Left ventricle myocardium inferior (tissue), 1 donor: ENCODE measurements around the gene MXD3. TPM values are rescaled to one million over a fixed set of nuclear protein-coding genes. Genes with fewer than 3 reads are reported as not detected.
"Not testable (repeated sequence)": the region's sequence is repeated elsewhere in the genome, so short reads cannot be mapped to it uniquely, and the experiment has no call there.

Experiments
- DNase-seq: peaks from one replicate; pipeline ENCODE4 v3.0.0-alpha.2; 2020
- H3K27ac ChIP-seq: fragments of 200-600 bp; replicated peaks from 2 replicates; pipeline ENCODE4 v1.8.0; 2021
- H3K27me3 ChIP-seq: fragments of 200-600 bp; 2 replicates; pipeline ENCODE4 v1.8.0; 2021; ENCODE audit warnings: low read depth
- H3K36me3 ChIP-seq: fragments of 200-600 bp; 2 replicates; pipeline ENCODE4 v1.8.0; 2021
- H3K4me1 ChIP-seq: fragments of 200-600 bp; 2 replicates; pipeline ENCODE4 v1.8.0; 2021
- H3K4me3 ChIP-seq: fragments of 200-600 bp; 2 replicates; pipeline ENCODE4 v1.8.0; 2021; ENCODE audit warnings: mild to moderate bottlenecking, moderate library complexity
- H3K9me3 ChIP-seq: fragments of 200-600 bp; replicated peaks from 2 replicates; pipeline ENCODE4 v1.8.0; 2021
- intact Hi-C: fragments of 100-400 bp; cut with micrococcal nuclease; formaldehyde crosslinking; loops from one replicate; pipeline ENCODE4 v1.11.0; 2022
- total RNA-seq: library from RNA; stranded (reverse); fragmentation: NEBNext Ultra II Directional; extraction: Animal tissue kit (Norgen Biotek cat#: 25700); gene quantifications from one replicate; pipeline ENCODE4 v1.2.1, GENCODE V29; 2021
- TF ChIP-seq, protein P1 (sequence below): fragments of 200-600 bp; IDR thresholded peaks from 2 replicates; pipeline ENCODE4 v1.8.0; 2021; ENCODE audit warnings: antibody characterized with exemption, mild to moderate bottlenecking, borderline replicate concordance
- donor health status: DM: no; HTN: yes; CAD: no; lungs with severe emphysema.

MXD3 gene
- total RNA-seq, 1 donor from 2014 or later: 2.3 TPM

DNA sequence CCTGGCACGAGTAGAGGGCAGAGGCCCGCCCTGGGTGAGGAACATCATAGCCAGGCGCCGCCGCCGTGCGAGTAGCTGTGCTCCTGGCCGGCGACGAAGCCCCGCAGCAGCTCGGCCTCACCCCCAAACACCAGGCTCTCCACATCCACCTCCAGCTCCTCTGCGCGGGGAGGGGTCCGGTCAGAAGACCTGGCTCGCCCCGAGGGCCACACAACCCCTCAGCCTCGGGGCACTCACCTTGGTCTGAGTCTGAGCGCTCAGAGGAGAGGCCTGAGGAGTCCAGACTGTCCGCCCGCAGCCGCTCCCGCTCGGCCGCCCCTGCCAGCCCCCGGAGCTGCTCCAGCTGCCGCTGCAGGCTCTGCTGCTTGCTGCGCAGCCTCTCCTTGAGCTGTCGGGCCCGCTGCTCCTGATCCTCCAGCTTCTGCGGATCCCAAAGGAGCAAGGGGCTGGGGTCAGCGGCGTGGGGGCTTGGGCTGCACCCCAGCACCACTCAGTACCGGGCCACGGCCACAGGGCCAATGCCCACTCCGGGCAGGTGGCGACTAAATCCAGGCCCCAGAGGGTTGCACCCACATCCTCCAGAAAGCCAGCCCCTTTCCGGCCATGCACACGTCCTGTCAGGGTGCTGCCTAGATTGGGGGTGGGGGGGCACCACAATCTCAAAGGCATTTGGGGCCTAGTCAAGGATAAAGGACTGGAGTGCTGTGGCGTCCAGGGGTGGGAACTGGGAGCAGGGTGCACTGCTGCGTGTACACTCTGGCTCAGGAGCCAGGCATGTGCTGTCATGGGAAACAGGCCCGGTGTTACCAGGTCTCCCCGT, 3.9 kb downstream of the MXD3 start:
- Histone ChIP-seq H3K27me3 (no peaks in the 10 kb centered on the region), H3K4me3 (no peak overlapping the region), H3K9me3 (no peaks in the 10 kb centered on the region), H3K4me1 (peaks cover 70% of the 10 kb centered on the region), H3K27ac (no peak overlapping the region), H3K36me3 (peaks cover 25% of the 10 kb centered on the region)
- intact Hi-C loops: no loop called here
- TF ChIP-seq, protein P1, sequence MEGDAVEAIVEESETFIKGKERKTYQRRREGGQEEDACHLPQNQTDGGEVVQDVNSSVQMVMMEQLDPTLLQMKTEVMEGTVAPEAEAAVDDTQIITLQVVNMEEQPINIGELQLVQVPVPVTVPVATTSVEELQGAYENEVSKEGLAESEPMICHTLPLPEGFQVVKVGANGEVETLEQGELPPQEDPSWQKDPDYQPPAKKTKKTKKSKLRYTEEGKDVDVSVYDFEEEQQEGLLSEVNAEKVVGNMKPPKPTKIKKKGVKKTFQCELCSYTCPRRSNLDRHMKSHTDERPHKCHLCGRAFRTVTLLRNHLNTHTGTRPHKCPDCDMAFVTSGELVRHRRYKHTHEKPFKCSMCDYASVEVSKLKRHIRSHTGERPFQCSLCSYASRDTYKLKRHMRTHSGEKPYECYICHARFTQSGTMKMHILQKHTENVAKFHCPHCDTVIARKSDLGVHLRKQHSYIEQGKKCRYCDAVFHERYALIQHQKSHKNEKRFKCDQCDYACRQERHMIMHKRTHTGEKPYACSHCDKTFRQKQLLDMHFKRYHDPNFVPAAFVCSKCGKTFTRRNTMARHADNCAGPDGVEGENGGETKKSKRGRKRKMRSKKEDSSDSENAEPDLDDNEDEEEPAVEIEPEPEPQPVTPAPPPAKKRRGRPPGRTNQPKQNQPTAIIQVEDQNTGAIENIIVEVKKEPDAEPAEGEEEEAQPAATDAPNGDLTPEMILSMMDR: no peak
- DNase-seq: no peak

DNA sequence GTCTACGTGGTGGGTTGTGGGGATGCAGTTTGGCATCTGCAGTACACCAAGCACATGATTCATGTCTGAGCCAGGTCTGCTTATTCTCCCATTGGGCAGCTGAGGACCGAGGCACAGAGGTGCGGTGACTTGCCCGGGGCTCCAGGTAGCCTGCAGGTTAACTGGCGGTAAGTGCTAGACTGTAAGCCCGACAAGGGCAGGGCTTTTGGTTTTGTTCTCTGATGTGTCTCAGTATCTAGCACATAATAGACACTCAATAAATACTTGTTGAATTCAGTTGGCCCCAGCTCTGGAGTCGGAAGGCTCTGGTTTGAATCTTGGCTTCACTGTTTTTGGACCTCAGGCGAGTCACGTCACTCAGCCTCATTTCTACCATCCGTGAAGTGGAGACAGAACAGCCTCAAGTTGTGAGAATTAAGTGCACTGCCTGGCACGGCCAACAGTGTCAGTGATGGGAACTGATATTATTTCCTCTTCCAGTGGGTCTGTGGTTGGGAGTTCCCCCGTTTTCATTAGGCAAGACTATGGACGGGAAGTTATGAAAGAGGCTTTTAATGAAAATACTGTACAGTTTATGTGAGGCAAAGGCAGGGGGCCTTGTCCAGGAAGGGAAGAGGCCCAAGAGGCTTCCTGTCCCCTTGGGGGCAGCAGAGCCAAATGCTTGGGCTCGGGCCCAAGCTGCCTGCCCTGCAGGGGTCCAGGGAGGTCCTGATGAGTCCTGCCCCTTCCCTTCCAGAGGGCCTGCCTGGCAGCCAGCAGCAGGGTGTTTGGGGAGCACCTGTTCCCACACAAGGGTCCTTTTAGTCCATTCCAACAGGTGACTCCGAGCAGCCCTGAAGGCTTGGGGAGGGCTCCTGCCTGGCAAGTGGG, 4.8 kb downstream of the MXD3 start:
- no peak overlapping the region for H3K27ac ChIP-seq

DNA sequence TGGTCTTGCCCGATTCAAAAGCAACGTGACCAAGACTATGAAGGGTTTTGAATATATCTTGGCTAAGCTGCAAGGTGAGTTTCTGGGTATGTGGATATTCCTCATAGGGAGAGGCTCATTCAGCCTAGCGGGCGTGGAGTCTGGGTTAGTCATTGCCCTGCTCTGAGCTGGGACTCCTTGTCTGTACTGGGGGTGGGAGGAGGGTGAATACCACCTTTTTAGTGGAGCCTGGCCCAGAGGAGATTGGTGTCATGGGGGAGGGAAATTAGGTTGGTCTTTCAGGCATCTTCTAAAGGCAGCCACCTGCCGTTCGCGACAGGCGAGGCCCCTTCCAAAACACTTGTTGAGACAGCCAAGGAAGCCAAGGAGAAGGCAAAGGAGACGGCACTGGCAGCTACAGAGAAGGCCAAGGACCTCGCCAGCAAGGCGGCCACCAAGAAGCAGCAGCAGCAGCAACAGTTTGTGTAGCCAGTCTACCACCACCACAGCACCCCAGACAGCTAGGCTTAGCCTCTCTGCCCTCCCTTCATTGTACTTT, 5.5 kb downstream of the MXD3 start:
- H3K36me3 ChIP-seq: peaks cover 29% of the 10 kb centered on the region
- DNase-seq, H3K27ac ChIP-seq, H3K27me3 ChIP-seq, H3K9me3 ChIP-seq, H3K4me3 ChIP-seq, intact Hi-C loops: not testable (repeated sequence)
- peaks cover 71% of the 10 kb centered on the region for H3K4me1 ChIP-seq

More for the DNA sequence above, 4.8 kb downstream of the MXD3 start:
- Histone ChIP-seq H3K4me3 (no peak overlapping the region), H3K4me1 (peaks cover 71% of the 10 kb centered on the region), H3K36me3 (peaks cover 25% of the 10 kb centered on the region), H3K27me3 (no peaks in the 10 kb centered on the region), H3K9me3 (no peaks in the 10 kb centered on the region)
- DNase-seq: no peak
- intact Hi-C loops: no loop called here
- TF ChIP-seq, protein P1: no peak

DNA sequence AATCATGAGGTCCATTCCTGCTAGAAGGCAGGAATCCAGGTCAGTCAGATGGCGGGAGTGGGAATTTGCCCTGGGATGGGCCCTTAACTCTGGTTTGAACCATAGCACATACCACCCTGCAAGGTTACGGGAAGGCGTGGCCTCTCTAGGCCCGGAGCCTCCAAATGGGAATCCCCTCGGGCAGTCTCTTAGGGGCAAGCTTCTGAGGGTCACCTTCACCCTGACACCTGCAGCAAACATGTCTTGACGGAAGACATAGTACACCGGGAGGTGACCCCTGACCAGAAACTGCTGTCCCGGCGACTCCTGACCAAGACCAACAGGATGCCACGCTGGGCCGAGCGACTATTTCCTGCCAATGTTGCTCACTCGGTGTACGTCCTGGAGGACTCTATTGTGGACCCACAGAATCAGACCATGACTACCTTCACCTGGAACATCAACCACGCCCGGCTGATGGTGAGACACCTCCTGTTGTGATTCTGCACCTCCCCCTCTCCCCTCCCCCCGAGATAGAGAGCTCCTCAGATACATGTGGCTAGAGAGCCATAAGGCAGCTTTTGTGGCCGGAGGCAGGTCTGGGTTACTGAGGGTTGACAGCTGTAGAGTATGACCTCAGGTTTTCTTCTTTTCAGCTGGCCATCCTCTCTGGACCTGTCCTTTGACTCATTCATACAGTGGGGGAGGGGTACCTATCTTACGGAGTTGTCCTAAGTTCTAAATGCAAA, 7.1 kb downstream of the MXD3 start:
- TF ChIP-seq, protein P1: no peak
- Histone ChIP-seq H3K27me3 (no peaks in the 10 kb centered on the region), H3K36me3 (peaks cover 29% of the 10 kb centered on the region), H3K4me1 (peaks cover 71% of the 10 kb centered on the region), H3K27ac (peak overlapping the region; percentile 93), H3K4me3 (peak overlapping the region; percentile 97), H3K9me3 (no peaks in the 10 kb centered on the region)
- DNase-seq: no peak
- intact Hi-C loops: no loop called here

DNA sequence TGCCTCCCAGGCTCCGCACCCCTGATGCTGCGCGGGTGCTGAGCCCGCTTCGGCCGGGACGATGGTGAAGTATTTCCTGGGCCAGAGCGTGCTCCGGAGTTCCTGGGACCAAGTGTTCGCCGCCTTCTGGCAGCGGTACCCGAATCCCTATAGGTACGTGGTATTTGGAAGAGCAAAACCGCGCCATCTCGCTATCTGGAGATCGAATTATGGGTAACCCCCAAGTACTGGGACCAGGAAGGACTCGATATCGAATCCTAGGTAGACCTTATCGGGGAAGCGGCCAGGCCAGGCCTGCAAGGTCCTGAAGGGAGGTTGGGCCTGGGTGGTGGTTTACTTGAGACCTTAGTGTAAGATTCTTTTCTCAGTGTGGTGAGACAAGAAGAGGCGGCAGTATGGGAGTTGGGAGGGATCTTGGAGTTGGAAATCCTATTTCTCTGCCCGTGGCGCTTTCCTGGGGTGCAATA, 7.7 kb downstream of the MXD3 start:
- intact Hi-C loops: no loop called here
- no peaks in the 10 kb centered on the region for H3K9me3 ChIP-seq
- TF ChIP-seq, protein P1: no peak
- DNase-seq: no peak
- peak overlapping the region; percentile 93 for H3K27ac ChIP-seq
- H3K4me3 ChIP-seq: peak overlapping the region; percentile 97
- peaks cover 29% of the 10 kb centered on the region for H3K36me3 ChIP-seq
- H3K27me3 ChIP-seq: no peaks in the 10 kb centered on the region
- H3K4me1 ChIP-seq: peaks cover 68% of the 10 kb centered on the region
